ENCODE measurements around the gene CELF1.
"Not testable (repeated sequence)": the region's sequence is repeated elsewhere in the genome, so short reads cannot be mapped to it uniquely, and the experiment has no call there.

The CELF1 gene

GRCh38 chr11:47572715-47573255 is 19.9 kb upstream of the CELF1 start:
- DNase-seq, result no peak

GRCh38 chr11:47571895-47572294 is 19.0 kb upstream of the CELF1 start:
- no peak for DNase-seq

- no peak for DNase-seq
Observed at GRCh38 chr11:47571357-47571729, 18.4 kb upstream of the CELF1 start.

GRCh38 chr11:47570651-47571356 is 17.9 kb upstream of the CELF1 start:
- no peak for DNase-seq

- DNase-seq, result no peak
Observed at GRCh38 chr11:47569646-47570045, 16.7 kb upstream of the CELF1 start.

GRCh38 chr11:47566149-47566698 is 13.3 kb upstream of the CELF1 start:
- DNase-seq, result no peak

- peak; percentile 54 for DNase-seq
Observed at GRCh38 chr11:47565340-47566148, 12.6 kb upstream of the CELF1 start, which contains the start of gene PTPMT1. Gene PTPMT1, plus strand, starts transcription at chr11:47565599. Its CDS starts 24 bp downstream, at chr11:47565623.

- no peak for DNase-seq
Observed at GRCh38 chr11:47564933-47565339, 12.0 kb upstream of the CELF1 start.

GRCh38 chr11:47564366-47564765 is 11.4 kb upstream of the CELF1 start:
- DNase-seq, result not testable (repeated sequence)

- not testable (repeated sequence) for DNase-seq
Observed at GRCh38 chr11:47562393-47562792, 9.5 kb upstream of the CELF1 start.

GRCh38 chr11:47560426-47560825 is 7.5 kb upstream of the CELF1 start:
- no peak for DNase-seq

GRCh38 chr11:47558695-47559094 is 5.8 kb upstream of the CELF1 start:
- DNase-seq, result no peak

- DNase-seq, result not testable (repeated sequence)
Observed at GRCh38 chr11:47557004-47557403, 4.1 kb upstream of the CELF1 start.

- no peak for DNase-seq
Observed at GRCh38 chr11:47553406-47553743, 443 bp upstream of the CELF1 start.

- DNase-seq, result no peak
Observed at GRCh38 chr11:47552056-47552565, 821 bp downstream of the CELF1 start.

GRCh38 chr11:47551086-47551485 is 1.8 kb downstream of the CELF1 start:
- DNase-seq, result no peak

GRCh38 chr11:47550288-47551047 is 2.5 kb downstream of the CELF1 start:
- no peak for DNase-seq

- not testable (repeated sequence) for DNase-seq
Observed at GRCh38 chr11:47546274-47546673, 6.7 kb downstream of the CELF1 start.

- no peak for DNase-seq
Observed at GRCh38 chr11:47545298-47545697, 7.6 kb downstream of the CELF1 start.

- no peak for DNase-seq
Observed at GRCh38 chr11:47541070-47541469, 11.9 kb downstream of the CELF1 start.

- no peak for DNase-seq
Observed at GRCh38 chr11:47539681-47540039, 13.3 kb downstream of the CELF1 start.

- no peak for DNase-seq
Observed at GRCh38 chr11:47538741-47539565, 14.0 kb downstream of the CELF1 start.

Data from activated gamma-delta T cell treated with Interleukin-2 at 50 U/mL for 16 hours (primary cell).